Retinal pigment epithelial cell (primary cell): Measurements from ENCODE around the gene CMTM3.
"Not testable (repeated sequence)": the region's sequence is repeated elsewhere in the genome, so short reads cannot be mapped to it uniquely, and the experiment has no call there.

Experiments used
- DNase-seq: peaks from one replicate; pipeline ENCODE4 v3.0.0-alpha.2; 2010; ENCODE audit warnings: low read depth
- H3K4me3 ChIP-seq: 2 replicates; pipeline ENCODE4 v1.5.1; 2011; ENCODE audit warnings: mild to moderate bottlenecking, low read length, control low read depth, moderate library complexity
- TF ChIP-seq, protein P1 (sequence below): conservative IDR thresholded peaks from 2 replicates; pipeline ENCODE4 v1.5.1; 2011; ENCODE audit warnings: low read depth, low read length, control low read depth, inconsistent platforms

The CMTM3 gene

DNA sequence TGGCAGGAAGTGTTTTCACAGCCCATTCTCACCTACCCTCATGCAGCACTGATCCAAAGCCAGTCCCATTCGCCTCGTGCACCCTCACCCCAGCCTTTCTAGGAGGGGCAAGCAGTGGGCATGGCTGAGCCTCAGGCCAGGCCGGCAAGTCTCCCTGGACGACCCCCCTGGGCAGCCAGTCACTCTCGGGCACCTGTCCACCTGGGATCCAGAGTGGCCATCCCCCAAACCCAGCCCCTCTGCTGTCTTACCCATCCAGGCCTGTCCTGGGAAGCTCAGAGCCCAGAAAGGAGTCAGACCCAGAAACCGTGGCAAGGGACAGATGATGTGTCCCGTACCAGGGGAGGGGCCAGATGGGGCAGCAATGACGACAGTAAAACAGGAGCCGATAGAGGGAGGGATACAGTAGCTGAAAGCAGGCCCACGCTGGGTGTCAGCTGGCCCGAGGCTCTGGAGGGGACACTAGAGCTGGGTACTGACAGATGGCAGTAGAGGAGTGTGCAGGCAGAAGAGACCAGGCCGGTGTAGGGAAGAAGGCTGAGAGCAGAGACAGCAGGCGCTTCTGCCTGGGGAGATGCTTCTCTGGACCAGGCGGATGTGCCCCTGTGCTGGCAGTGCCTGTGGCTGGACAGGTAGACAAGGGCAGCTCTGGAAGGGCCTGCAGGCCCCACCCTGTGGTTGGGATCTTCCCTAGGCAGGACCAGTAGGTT lies 5.8 kb downstream of the CMTM3 start:
- DNase-seq = no peak
- TF ChIP-seq, protein P1, sequence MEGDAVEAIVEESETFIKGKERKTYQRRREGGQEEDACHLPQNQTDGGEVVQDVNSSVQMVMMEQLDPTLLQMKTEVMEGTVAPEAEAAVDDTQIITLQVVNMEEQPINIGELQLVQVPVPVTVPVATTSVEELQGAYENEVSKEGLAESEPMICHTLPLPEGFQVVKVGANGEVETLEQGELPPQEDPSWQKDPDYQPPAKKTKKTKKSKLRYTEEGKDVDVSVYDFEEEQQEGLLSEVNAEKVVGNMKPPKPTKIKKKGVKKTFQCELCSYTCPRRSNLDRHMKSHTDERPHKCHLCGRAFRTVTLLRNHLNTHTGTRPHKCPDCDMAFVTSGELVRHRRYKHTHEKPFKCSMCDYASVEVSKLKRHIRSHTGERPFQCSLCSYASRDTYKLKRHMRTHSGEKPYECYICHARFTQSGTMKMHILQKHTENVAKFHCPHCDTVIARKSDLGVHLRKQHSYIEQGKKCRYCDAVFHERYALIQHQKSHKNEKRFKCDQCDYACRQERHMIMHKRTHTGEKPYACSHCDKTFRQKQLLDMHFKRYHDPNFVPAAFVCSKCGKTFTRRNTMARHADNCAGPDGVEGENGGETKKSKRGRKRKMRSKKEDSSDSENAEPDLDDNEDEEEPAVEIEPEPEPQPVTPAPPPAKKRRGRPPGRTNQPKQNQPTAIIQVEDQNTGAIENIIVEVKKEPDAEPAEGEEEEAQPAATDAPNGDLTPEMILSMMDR = no peak
- H3K4me3 ChIP-seq = no peak overlapping the region

DNA sequence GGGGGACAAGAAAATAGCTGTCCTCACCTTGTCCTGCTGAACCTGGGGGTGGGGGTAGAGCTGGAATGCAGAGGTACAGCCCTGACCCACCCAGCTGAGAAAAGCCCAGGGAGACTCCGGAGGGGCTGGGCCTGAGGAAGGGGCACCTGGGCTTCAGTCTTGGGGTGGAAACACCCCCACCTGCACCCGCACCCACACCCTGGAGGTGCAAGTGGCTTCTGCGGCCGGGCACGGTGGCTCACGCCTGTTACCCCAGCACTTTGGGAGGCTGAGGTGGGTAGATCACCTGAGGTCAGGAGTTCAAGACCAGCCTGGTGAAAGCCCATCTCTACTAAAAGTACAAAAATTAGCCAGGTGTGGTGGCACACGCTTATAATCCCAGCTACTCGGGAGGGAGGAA lies 7.4 kb downstream of the CMTM3 start:
- not testable (repeated sequence) for DNase-seq, H3K4me3 ChIP-seq

DNA sequence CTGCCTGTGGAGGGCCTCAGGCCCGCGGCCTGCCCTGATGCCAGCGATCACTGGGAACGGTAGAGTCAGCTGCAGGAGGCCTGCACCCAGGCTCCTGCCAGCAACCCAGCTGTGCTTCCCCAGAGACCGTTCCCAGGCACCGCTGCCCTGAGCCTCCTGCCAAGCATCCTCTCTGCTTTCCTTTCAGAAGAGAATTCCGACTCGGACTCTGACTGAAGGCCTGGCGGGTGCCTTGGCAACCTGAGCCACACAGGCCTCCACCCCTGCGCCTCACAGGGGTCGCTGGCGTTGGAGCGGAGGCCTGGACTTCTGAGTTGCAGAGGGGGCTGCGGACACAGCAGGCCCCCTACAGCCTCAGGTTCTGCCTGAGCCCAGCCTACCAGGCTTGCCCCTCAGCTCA lies 7.9 kb downstream of the CMTM3 start:
- no peak overlapping the region for H3K4me3 ChIP-seq
- no peak for DNase-seq
- TF ChIP-seq, protein P1 = no peak

DNA sequence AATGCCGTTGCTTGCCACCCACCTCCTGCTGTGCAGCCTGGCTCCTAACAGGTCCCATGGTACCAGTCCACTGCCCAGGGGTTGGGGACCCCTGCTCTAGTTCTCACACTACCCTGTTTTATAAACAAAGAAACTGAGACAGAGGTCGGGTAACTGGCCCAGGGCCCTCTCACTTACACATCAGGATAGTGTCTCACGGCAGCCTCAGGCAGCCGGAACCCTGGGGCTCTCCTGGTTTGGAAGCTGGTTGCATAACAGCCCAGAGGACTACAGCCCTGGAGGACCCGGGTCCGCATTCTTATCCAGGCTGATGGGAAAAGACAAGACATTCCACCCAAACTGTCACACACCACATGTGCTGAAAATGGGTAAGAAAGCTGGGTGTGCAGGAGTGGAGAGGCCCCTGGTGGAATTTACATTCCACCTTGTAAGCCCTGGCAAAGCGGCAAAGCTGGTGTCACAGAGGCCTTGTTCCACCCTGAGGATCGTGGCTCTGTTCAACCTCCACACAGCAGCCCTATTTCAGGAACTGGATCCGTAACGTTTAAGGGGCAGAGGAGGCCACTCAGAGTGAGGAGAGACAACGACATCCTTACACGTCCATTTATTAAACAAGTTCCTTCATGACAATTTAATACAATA lies 9.8 kb downstream of the CMTM3 start:
- DNase-seq = no peak
- H3K4me3 ChIP-seq = no peak overlapping the region
- TF ChIP-seq, protein P1 = no peak

DNA sequence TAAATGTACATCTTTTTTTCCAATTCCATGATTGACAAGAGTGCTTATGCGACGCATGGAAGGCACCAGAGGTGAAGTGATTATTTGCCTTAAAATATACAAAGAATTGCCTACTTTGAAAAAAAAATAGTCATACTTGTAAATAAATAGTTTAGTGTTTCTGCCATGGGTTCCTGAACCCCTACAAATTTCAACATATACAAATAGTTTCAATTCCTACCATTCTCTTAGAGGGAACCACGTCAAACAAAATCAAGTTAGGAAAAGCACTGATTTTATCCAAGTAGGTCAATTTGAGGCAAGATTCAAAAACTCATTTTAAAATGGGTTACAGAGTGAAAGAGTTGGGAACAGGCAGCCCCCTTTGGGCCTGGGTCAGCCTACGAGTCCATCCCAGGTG lies 11.7 kb downstream of the CMTM3 start:
- H3K4me3 ChIP-seq = no peak overlapping the region
- TF ChIP-seq, protein P1 = no peak
- DNase-seq = no peak

DNA sequence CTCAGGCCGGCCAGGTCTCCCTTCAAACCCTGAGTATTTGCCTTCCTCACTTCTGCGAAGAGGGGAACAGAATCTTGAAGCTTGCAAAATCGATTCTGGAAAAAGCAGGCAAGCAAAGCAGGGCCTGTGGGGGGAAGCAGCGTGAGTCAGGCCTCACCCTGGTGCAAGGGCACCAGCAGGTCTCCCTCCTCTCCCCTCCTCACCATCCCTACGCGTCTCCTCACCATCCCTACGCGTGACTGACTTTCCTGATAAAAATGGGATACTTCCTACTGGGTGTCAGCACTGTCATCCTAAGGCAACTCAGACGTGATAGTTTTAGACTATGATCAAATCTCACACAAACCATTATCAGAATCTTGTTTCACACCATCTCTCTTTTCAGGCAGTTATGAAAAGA lies 12.1 kb downstream of the CMTM3 start:
- DNase-seq = no peak
- TF ChIP-seq, protein P1 = no peak
- H3K4me3 ChIP-seq = no peak overlapping the region

DNA sequence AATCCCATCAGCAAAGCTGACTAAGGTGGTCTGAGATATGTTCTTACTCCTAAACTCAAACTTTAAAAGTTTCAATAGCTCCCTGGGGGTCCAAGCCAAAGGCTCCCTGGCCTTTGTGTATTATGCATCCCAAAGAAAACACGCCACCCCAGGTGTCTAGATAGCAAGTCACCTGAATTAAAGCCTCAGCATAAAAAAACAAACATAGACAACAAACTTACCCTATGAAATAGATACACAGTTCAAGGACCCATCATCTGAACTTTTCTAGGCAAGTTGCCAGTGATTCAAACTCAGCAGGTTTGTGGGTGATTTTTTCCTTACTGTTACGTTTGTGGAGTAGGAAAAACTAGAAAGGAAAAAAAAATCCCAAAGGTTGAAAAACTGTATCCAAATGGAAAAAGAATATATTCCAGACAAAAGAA lies 12.5 kb downstream of the CMTM3 start:
- TF ChIP-seq, protein P1 = no peak
- no peak for DNase-seq
- no peak overlapping the region for H3K4me3 ChIP-seq
